Stimulated activated naive CD8-positive, alpha-beta T cell treated with anti-CD3 and anti-CD28 coated beads, Interleukin-15, Interleukin-2, amounts not matched to agents 100 ng/mL and 50 ng/mL, for 24 hours (primary cell): ENCODE data around the gene SYVN1.
"Not testable (repeated sequence)": the region's sequence is repeated elsewhere in the genome, so short reads cannot be mapped to it uniquely, and the experiment has no call there.

Experiments
- H3K27ac Mint-ChIP-seq: one replicate; pipeline ENCODE4 v1.8.0; 2021; ENCODE audit warnings: mild to moderate bottlenecking, mixed read lengths
- H3K27me3 Mint-ChIP-seq: one replicate; pipeline ENCODE4 v1.8.0; 2021; ENCODE audit warnings: mixed read lengths
- H3K36me3 Mint-ChIP-seq: one replicate; pipeline ENCODE4 v1.8.0; 2021; ENCODE audit warnings: low read depth, mixed read lengths
- H3K4me1 Mint-ChIP-seq: one replicate; pipeline ENCODE4 v1.8.0; 2021; ENCODE audit warnings: low read depth, mixed read lengths
- H3K4me3 Mint-ChIP-seq: one replicate; pipeline ENCODE4 v1.8.0; 2021; ENCODE audit warnings: mild to moderate bottlenecking, mixed read lengths
- H3K9me3 Mint-ChIP-seq: one replicate; pipeline ENCODE4 v1.8.0; 2021; ENCODE audit warnings: mixed read lengths

The SYVN1 gene

DNA sequence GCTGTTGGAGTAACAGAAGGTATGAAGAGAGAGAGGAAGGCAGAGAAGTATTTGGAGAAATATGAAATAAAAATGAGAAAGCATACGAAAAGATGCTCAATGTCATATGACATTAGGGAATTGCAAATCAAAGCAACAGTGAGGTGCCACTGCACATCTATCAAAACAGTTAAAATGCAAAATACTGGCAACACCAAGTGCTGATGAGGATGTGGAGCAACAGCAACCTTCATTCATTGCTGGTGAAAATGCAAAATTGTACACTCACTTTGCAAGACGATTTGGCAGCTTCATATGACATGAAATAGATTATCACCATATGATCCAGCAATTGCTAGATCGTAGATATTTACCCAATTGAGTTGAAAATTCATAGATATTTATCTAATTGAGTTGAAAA is 26.3 kb upstream of the SYVN1 start:
- H3K9me3 Mint-ChIP-seq, result no peaks in the 10 kb centered on the region
- no peaks in the 10 kb centered on the region for H3K4me1 Mint-ChIP-seq
- no peaks in the 10 kb centered on the region for H3K27me3 Mint-ChIP-seq
- H3K36me3 Mint-ChIP-seq, result no peaks in the 10 kb centered on the region
- no peak overlapping the region for H3K27ac Mint-ChIP-seq
- no peak overlapping the region for H3K4me3 Mint-ChIP-seq

GRCh38 chr11:65159012-65159411 is 24.7 kb upstream of the SYVN1 start:
- H3K27me3 Mint-ChIP-seq, result no peaks in the 10 kb centered on the region
- no peaks in the 10 kb centered on the region for H3K36me3 Mint-ChIP-seq
- no peak overlapping the region for H3K27ac Mint-ChIP-seq
- H3K4me3 Mint-ChIP-seq, result no peak overlapping the region
- no peaks in the 10 kb centered on the region for H3K4me1 Mint-ChIP-seq
- H3K9me3 Mint-ChIP-seq, result no peaks in the 10 kb centered on the region

- Mint-ChIP-seq H3K9me3 (no peaks in the 10 kb centered on the region), H3K27ac (no peak overlapping the region), H3K4me1 (no peaks in the 10 kb centered on the region), H3K4me3 (no peak overlapping the region), H3K36me3 (no peaks in the 10 kb centered on the region), H3K27me3 (no peaks in the 10 kb centered on the region)
These were observed 23.0 kb upstream of the SYVN1 start for GRCh38 chr11:65157336-65157735.

- no peak overlapping the region for H3K27ac Mint-ChIP-seq
- H3K9me3 Mint-ChIP-seq, result no peaks in the 10 kb centered on the region
- no peaks in the 10 kb centered on the region for H3K4me1 Mint-ChIP-seq
- no peaks in the 10 kb centered on the region for H3K27me3 Mint-ChIP-seq
- no peak overlapping the region for H3K4me3 Mint-ChIP-seq
- no peaks in the 10 kb centered on the region for H3K36me3 Mint-ChIP-seq
These were observed 22.6 kb upstream of the SYVN1 start for GRCh38 chr11:65156926-65157325.

DNA sequence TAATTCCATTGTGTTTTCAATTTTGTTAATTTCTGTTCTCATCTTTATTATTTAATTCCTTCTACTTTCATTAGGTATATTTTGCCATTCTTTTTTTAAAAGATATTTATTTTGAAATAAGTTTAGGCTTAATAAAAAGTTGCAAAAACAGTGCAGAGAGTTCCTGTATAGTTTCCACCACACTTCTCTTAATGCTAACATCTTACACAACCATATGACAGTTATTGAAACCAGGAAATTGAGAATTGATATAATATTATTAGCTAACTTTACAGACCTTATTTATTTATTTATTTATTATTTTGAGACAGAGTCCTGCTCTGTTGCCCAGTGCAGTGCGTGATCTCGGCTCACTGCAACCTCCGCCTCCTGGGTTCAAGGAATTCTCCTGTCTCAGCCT is 21.9 kb upstream of the SYVN1 start:
- H3K27me3 Mint-ChIP-seq, result peaks cover 5% of the 10 kb centered on the region
- peaks cover 2% of the 10 kb centered on the region for H3K4me1 Mint-ChIP-seq
- H3K9me3 Mint-ChIP-seq, result no peaks in the 10 kb centered on the region
- H3K36me3 Mint-ChIP-seq, result no peaks in the 10 kb centered on the region
- H3K4me3 Mint-ChIP-seq, result no peak overlapping the region
- no peak overlapping the region for H3K27ac Mint-ChIP-seq

DNA sequence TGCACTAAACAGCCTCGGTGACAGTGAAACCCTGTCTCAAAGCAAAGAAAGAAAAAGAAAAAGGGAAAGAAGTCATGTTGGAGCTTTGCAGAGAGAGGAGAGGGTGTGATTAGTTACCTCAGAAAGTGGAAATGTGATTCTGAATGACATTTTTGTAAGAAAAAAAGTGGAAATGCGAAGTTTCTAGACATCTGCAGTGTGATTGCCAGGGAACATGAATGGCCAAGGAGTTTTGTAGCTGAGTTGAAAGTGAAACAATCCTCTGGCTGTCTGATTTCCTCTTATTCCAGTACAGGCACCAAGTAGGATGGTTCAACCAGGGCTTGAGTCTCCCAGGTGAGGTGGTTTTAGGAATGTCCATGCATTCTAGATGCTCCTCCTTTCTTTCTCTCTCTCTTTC is 17.8 kb upstream of the SYVN1 start:
- Mint-ChIP-seq H3K9me3 (no peaks in the 10 kb centered on the region), H3K27ac (no peak overlapping the region), H3K27me3 (peaks cover 5% of the 10 kb centered on the region), H3K4me1 (peaks cover 12% of the 10 kb centered on the region), H3K4me3 (no peak overlapping the region), H3K36me3 (no peaks in the 10 kb centered on the region)

GRCh38 chr11:65151331-65151899 is 17.1 kb upstream of the SYVN1 start:
- H3K9me3 Mint-ChIP-seq, result no peaks in the 10 kb centered on the region
- no peak overlapping the region for H3K27ac Mint-ChIP-seq
- H3K27me3 Mint-ChIP-seq, result peaks cover 5% of the 10 kb centered on the region
- peaks cover 13% of the 10 kb centered on the region for H3K4me1 Mint-ChIP-seq
- no peak overlapping the region for H3K4me3 Mint-ChIP-seq
- H3K36me3 Mint-ChIP-seq, result no peaks in the 10 kb centered on the region

- Mint-ChIP-seq H3K4me3 (no peak overlapping the region), H3K9me3 (no peaks in the 10 kb centered on the region), H3K36me3 (no peaks in the 10 kb centered on the region), H3K4me1 (peaks cover 16% of the 10 kb centered on the region), H3K27me3 (peaks cover 5% of the 10 kb centered on the region), H3K27ac (no peak overlapping the region)
These were observed 16.4 kb upstream of the SYVN1 start for GRCh38 chr11:65150509-65151299.

- H3K27ac Mint-ChIP-seq, H3K9me3 Mint-ChIP-seq, H3K36me3 Mint-ChIP-seq, H3K4me3 Mint-ChIP-seq, H3K27me3 Mint-ChIP-seq: not testable (repeated sequence)
- H3K4me1 Mint-ChIP-seq, result peaks cover 16% of the 10 kb centered on the region
These were observed 15.8 kb upstream of the SYVN1 start for GRCh38 chr11:65150131-65150508.

DNA sequence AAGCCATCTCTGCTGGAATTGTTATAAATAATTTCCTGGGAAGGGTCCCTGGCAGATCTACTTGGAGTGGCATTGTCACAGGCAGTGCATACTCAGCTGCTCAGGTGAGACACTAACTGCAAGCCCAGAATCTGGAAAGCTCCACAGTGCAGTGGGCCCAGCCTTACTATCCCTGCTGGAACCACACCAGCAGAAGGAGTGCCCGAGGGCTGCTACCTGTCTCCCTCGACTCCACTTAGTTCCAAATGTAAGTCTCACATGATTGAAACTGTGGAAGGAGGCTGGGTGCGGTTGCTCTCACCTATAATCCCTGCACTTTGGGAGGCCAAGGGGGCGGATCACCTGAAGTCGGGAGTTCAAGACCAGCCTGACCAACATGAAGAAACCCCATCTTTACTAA is 14.3 kb upstream of the SYVN1 start:
- Mint-ChIP-seq H3K4me1 (peaks cover 16% of the 10 kb centered on the region), H3K27ac (no peak overlapping the region), H3K36me3 (no peaks in the 10 kb centered on the region), H3K4me3 (no peak overlapping the region), H3K27me3 (peaks cover 5% of the 10 kb centered on the region), H3K9me3 (no peaks in the 10 kb centered on the region)

GRCh38 chr11:65147352-65148075 is 13.2 kb upstream of the SYVN1 start:
- Mint-ChIP-seq H3K27ac (no peak overlapping the region), H3K27me3 (peaks cover 5% of the 10 kb centered on the region), H3K9me3 (no peaks in the 10 kb centered on the region), H3K4me3 (no peak overlapping the region), H3K36me3 (no peaks in the 10 kb centered on the region), H3K4me1 (peaks cover 16% of the 10 kb centered on the region)

DNA sequence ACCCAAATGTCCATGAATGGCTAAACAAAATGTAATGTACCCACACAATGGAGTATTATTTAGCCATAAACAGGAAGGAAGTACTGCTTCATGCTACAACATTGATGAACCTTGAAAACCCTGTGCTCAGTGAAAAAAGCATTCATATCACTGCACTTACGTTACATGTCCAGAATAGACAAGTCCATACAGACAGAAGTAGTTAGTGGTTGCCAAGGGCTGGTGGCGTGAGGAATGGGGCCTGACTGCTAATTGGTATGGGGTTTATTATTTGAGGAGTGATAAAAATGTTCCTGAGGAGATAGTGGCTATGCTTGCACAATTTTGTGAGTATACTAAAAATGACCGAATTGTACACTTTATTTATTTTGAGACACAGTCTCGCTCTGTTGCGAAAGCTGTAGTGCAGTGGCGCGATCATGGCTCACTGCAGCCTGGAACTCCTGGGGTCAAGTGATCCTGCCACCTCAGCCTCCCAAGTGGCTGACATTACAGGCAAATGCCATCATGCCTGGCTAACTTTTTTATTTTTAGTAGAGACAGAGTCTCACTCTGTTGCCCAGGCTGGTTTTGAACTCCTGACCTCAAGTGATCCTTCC is 7.7 kb upstream of the SYVN1 start:
- no peaks in the 10 kb centered on the region for H3K9me3 Mint-ChIP-seq
- peaks cover 5% of the 10 kb centered on the region for H3K4me1 Mint-ChIP-seq
- no peak overlapping the region for H3K4me3 Mint-ChIP-seq
- no peak overlapping the region for H3K27ac Mint-ChIP-seq
- no peaks in the 10 kb centered on the region for H3K36me3 Mint-ChIP-seq
- H3K27me3 Mint-ChIP-seq, result no peaks in the 10 kb centered on the region

DNA sequence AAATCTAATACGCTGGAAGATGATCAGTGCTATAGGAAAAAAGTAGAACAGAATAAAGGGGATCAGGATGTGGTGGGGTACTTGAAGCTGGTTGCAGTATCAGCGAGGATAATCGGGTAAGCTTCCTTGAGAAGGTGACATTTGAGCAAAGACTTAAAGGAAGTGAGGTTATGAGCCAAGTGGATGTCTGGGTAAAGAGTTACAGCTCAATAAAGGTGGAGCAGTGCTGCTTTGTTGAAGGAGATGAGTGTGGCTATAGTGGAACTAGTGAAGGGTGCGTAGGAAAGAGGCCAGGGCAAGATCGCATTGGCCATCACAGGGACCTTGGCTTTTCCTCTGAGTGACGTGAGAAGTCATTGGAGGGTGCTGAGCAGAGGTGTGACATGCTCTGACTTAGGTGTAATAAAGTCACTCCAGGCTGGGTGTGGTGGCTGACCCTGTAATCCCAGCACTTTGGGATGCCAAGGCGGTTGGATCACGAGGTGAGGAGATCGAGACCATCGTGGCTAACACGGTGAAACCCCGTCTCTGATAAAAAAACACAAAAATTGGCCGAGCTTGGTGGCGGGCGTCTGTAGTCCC is 2.3 kb upstream of the SYVN1 start:
- Mint-ChIP-seq H3K4me1 (peaks cover 46% of the 10 kb centered on the region), H3K27ac (peak overlapping the region; percentile 100), H3K27me3 (no peaks in the 10 kb centered on the region), H3K4me3 (peak overlapping the region; percentile 99), H3K9me3 (no peaks in the 10 kb centered on the region), H3K36me3 (no peaks in the 10 kb centered on the region)

DNA sequence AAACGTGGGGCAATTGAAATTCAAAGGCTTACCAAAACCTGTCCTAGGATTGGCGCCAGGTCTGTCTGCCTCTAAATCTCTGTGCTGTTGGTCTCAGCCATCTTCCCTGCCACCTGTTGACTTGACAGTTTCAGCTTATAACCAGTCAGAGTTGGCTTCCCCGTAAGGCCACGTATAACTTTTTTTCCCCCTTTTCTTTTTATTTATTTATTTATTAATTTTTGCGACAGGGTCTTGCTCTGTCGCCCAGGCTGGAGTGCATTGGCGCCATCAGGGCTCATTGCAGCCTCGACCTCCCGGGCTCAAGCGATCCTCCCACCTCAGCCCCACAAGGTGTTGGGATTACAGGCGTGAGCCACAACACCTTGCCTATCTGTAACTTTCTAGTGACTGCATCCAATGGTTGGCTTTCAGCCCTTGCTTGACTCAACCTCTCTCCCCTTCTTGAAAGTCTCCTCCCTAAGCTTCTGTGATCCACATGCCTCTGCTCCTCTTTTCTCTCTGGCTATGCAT is 1.4 kb upstream of the SYVN1 start:
- Mint-ChIP-seq H3K36me3 (peaks cover 7% of the 10 kb centered on the region), H3K9me3 (no peaks in the 10 kb centered on the region), H3K4me3 (peak overlapping the region; percentile 99), H3K27me3 (no peaks in the 10 kb centered on the region), H3K4me1 (peaks cover 50% of the 10 kb centered on the region), H3K27ac (peak overlapping the region; percentile 100)
